Spleen (tissue), 7 donors: ENCODE data around the gene KSR2.

Source experiments
- POLR2A ChIP-seq, 3 donors: fragments of 450-650 bp; IDR thresholded peaks; one replicate each; pipeline ENCODE4 v1.5.1; 2017; ENCODE audit warnings: antibody characterized with exemption in 3 of 3, mild to moderate bottlenecking in 1 of 3
- TF ChIP-seq, protein P1 (sequence below), 11 experiments: fragments of 200-600 bp in 7 of 11; fragments of 450-650 bp in 4 of 11; sonication (generic) in 4 of 11; IDR thresholded peaks in 8 of 11; conservative IDR thresholded peaks in 3 of 11; 1 replicate in 7 of 11; 2 replicates in 4 of 11; pipeline versions ENCODE4 v1.4.0 to v1.8.0; 2016 to 2021; ENCODE audit warnings: antibody characterized with exemption in 11 of 11, inconsistent platforms in 4 of 11, mild to moderate bottlenecking in 1 of 11
- donor health status: DM: no; HTN: no; CAD: no; lungs with moderate emphysema.
- donor health status: DM: no; HTN: no; CAD: no.
- donor health status: DM: no; HTN: no; CAD: no.

- TF ChIP-seq, protein P1, sequence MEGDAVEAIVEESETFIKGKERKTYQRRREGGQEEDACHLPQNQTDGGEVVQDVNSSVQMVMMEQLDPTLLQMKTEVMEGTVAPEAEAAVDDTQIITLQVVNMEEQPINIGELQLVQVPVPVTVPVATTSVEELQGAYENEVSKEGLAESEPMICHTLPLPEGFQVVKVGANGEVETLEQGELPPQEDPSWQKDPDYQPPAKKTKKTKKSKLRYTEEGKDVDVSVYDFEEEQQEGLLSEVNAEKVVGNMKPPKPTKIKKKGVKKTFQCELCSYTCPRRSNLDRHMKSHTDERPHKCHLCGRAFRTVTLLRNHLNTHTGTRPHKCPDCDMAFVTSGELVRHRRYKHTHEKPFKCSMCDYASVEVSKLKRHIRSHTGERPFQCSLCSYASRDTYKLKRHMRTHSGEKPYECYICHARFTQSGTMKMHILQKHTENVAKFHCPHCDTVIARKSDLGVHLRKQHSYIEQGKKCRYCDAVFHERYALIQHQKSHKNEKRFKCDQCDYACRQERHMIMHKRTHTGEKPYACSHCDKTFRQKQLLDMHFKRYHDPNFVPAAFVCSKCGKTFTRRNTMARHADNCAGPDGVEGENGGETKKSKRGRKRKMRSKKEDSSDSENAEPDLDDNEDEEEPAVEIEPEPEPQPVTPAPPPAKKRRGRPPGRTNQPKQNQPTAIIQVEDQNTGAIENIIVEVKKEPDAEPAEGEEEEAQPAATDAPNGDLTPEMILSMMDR (IDR thresholded peaks at IDR 0.05 in 8 of 11, conservative IDR thresholded peaks at IDR 0.05 in 3 of 11) = no peak
- TF ChIP-seq POLR2A (IDR thresholded peaks at IDR 0.05) = no peak
These were observed 258.7 kb downstream of the KSR2 start for GRCh38 chr12:117710121-117710520.
